ENCODE data around the gene FOXJ3.

The FOXJ3 gene

DNA sequence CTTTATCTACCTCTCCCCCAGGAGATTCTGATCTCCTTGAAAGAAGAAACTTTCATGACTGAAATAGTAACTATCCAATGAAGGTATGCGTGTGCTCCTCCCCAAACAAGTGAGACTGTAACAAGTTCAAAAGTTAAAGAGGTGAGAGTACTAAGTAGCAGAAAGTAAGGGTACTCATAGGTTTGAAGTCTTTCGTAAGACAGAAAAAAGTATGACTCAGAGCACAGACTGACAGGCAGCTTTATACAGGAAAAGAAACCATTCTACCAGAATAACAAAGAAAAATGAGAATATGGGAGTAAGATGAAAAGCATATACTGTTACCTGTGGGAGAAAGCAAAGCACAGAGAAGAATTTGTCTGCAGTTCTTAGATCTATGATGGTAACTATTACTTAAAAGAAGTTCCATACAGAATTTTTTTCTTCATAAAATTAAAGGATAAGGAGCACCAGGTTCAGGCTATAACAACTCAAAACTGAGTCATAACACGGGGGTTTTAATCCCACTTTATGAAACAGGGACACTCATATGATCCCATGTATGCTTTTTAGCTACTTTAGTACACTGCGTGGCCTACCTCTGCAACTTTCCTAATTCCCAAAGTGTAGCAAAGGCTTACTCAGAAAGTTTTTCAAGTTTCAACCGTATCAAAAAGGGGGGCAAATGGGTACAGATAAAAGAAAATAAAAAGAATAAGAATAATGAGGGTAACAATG, 52.0 kb downstream of the FOXJ3 start:
- H3K4me2 ChIP-seq (ENCODE audit: low read depth, low read length, poor library complexity, severe bottlenecking) = no peak overlapping the region
- H3K79me2 ChIP-seq (ENCODE audit: insufficient read depth, low read length) = peaks cover 91% of the 10 kb centered on the region
- TF ChIP-seq, protein P1, sequence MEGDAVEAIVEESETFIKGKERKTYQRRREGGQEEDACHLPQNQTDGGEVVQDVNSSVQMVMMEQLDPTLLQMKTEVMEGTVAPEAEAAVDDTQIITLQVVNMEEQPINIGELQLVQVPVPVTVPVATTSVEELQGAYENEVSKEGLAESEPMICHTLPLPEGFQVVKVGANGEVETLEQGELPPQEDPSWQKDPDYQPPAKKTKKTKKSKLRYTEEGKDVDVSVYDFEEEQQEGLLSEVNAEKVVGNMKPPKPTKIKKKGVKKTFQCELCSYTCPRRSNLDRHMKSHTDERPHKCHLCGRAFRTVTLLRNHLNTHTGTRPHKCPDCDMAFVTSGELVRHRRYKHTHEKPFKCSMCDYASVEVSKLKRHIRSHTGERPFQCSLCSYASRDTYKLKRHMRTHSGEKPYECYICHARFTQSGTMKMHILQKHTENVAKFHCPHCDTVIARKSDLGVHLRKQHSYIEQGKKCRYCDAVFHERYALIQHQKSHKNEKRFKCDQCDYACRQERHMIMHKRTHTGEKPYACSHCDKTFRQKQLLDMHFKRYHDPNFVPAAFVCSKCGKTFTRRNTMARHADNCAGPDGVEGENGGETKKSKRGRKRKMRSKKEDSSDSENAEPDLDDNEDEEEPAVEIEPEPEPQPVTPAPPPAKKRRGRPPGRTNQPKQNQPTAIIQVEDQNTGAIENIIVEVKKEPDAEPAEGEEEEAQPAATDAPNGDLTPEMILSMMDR (IDR thresholded peaks at IDR 0.05; ENCODE audit: insufficient read depth, low read length, poor library complexity, severe bottlenecking) = no peak
- TF ChIP-seq EZH2phosphoT487 (conservative IDR thresholded peaks at IDR 0.05; ENCODE audit: low read length) = no peak
- H4K20me1 ChIP-seq (ENCODE audit: low read depth, low read length) = peaks cover 9% of the 10 kb centered on the region; the same call in 1 of the 2 replicates
- H3K4me3 ChIP-seq (ENCODE audit: insufficient read depth, low read length, poor library complexity, severe bottlenecking) = no peak overlapping the region
- no peaks in the 10 kb centered on the region for H3K9me3 ChIP-seq (ENCODE audit: insufficient read depth, low read length)
- H3K27me3 ChIP-seq (ENCODE audit: low read length) = no peaks in the 10 kb centered on the region
- no peaks in the 10 kb centered on the region for H3K9me2 ChIP-seq (replicated peaks; ENCODE audit: insufficient read depth, low read length)
- H3K9ac ChIP-seq (ENCODE audit: low read length) = no peak overlapping the region
- H3K36me3 ChIP-seq (ENCODE audit: low read length) = no peaks in the 10 kb centered on the region
- no peak overlapping the region for H3K27ac ChIP-seq (ENCODE audit: low read depth, low read length)
- no peak overlapping the region for H2AFZ ChIP-seq (ENCODE audit: low read depth, low read length, severe bottlenecking)
- no peaks in the 10 kb centered on the region for H3F3A ChIP-seq (ENCODE audit: insufficient read depth)

DNA sequence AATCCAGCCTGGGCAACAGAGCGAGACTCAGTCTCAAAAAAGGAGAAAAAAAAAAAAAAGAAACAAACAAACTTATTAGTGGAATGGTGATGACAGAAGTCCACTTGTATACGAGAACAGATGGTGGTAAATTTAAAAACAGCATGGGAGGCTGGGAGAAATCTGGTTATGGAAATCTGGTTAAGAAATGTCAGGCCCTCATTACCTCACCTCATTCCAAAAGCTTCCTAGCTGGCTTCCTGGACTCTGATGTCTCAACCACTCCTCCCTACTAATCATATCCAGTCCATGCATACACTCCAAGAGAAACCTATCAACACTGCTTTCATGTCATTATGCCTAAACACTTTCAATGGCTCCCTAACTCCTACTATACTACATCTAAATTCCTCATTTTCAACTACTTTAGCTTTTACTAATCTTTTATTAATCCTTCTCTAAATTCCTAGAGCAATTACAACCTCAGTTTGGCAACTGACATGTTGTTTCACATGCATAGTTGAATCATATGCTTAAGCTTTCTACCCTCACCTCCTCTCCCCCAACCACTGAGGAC, 52.9 kb downstream of the FOXJ3 start:
- Histone ChIP-seq H3K27me3 (ENCODE audit: low read length) (no peaks in the 10 kb centered on the region), H3K27ac (ENCODE audit: low read depth, low read length) (no peak overlapping the region), H2AFZ (ENCODE audit: low read depth, low read length, severe bottlenecking) (no peak overlapping the region), H3K9me2 (replicated peaks; ENCODE audit: insufficient read depth, low read length) (no peaks in the 10 kb centered on the region), H4K20me1 (ENCODE audit: low read depth, low read length) (peaks cover 9% of the 10 kb centered on the region; the same call in 1 of the 2 replicates), H3K79me2 (ENCODE audit: insufficient read depth, low read length) (peaks cover 83% of the 10 kb centered on the region), H3K4me2 (ENCODE audit: low read depth, low read length, poor library complexity, severe bottlenecking) (no peak overlapping the region), H3K9me3 (ENCODE audit: insufficient read depth, low read length) (no peaks in the 10 kb centered on the region), H3K4me3 (ENCODE audit: insufficient read depth, low read length, poor library complexity, severe bottlenecking) (no peak overlapping the region), H3F3A (ENCODE audit: insufficient read depth) (no peaks in the 10 kb centered on the region), H3K9ac (ENCODE audit: low read length) (no peak overlapping the region), H3K36me3 (ENCODE audit: low read length) (no peaks in the 10 kb centered on the region)
- TF ChIP-seq, protein P1 (IDR thresholded peaks at IDR 0.05; ENCODE audit: insufficient read depth, low read length, poor library complexity, severe bottlenecking) = no peak
- no peak for TF ChIP-seq EZH2phosphoT487 (conservative IDR thresholded peaks at IDR 0.05; ENCODE audit: low read length)

GRCh38 chr1:42280821-42281220, 54.2 kb downstream of the FOXJ3 start:
- Histone ChIP-seq H3K27me3 (ENCODE audit: low read length) (no peaks in the 10 kb centered on the region), H3F3A (ENCODE audit: insufficient read depth) (0 out of 2 replicates have a peak, but pooled peaks cover 3% of the 10 kb centered on the region), H2AFZ (ENCODE audit: low read depth, low read length, severe bottlenecking) (no peak overlapping the region), H4K20me1 (ENCODE audit: low read depth, low read length) (peaks cover 8% of the 10 kb centered on the region; the same call in 1 of the 2 replicates), H3K9ac (ENCODE audit: low read length) (no peak overlapping the region), H3K4me2 (ENCODE audit: low read depth, low read length, poor library complexity, severe bottlenecking) (no peak overlapping the region), H3K9me2 (replicated peaks; ENCODE audit: insufficient read depth, low read length) (no peaks in the 10 kb centered on the region), H3K4me3 (ENCODE audit: insufficient read depth, low read length, poor library complexity, severe bottlenecking) (no peak overlapping the region), H3K27ac (ENCODE audit: low read depth, low read length) (no peak overlapping the region), H3K9me3 (ENCODE audit: insufficient read depth, low read length) (no peaks in the 10 kb centered on the region), H3K36me3 (ENCODE audit: low read length) (peaks cover 3% of the 10 kb centered on the region; the same call in 1 of the 2 replicates), H3K79me2 (ENCODE audit: insufficient read depth, low read length) (peaks cover 83% of the 10 kb centered on the region)
- TF ChIP-seq, protein P1 (IDR thresholded peaks at IDR 0.05; ENCODE audit: insufficient read depth, low read length, poor library complexity, severe bottlenecking) = no peak
- no peak for TF ChIP-seq EZH2phosphoT487 (conservative IDR thresholded peaks at IDR 0.05; ENCODE audit: low read length)

Measured in SU-DHL-6 (cell line).